Vagina (tissue), 2 donors: Measurements from ENCODE around the gene PRLH.

Experiments
- POLR2A ChIP-seq, 2 donors: fragments of 450-650 bp; IDR thresholded peaks; one replicate each; pipeline ENCODE4 v1.6.1; 2017; ENCODE audit warnings: antibody characterized with exemption in 2 of 2, mild to moderate bottlenecking in 2 of 2, moderate library complexity in 2 of 2
- POLR2AphosphoS5 ChIP-seq, 2 donors: sonication (generic); formaldehyde crosslinking; IDR thresholded peaks; one replicate each; pipeline ENCODE4 v1.9.0; 2017; ENCODE audit warnings: antibody characterized with exemption in 2 of 2, mild to moderate bottlenecking in 2 of 2, low read depth in 1 of 2; ENCODE audit not compliant: insufficient read depth in 1 of 2
- TF ChIP-seq, protein P1 (sequence below), 3 experiments: fragments of 450-650 bp in 2 of 3; fragments of 200-600 bp in 1 of 3; sonication (generic) in 1 of 3; IDR thresholded peaks; one replicate each; pipeline ENCODE4 v1.5.1; 2017 to 2019; ENCODE audit warnings: antibody characterized with exemption in 3 of 3, mild to moderate bottlenecking in 2 of 3, moderate library complexity in 2 of 3

- TF ChIP-seq POLR2A (IDR thresholded peaks at IDR 0.05): no peak
- TF ChIP-seq, protein P1, sequence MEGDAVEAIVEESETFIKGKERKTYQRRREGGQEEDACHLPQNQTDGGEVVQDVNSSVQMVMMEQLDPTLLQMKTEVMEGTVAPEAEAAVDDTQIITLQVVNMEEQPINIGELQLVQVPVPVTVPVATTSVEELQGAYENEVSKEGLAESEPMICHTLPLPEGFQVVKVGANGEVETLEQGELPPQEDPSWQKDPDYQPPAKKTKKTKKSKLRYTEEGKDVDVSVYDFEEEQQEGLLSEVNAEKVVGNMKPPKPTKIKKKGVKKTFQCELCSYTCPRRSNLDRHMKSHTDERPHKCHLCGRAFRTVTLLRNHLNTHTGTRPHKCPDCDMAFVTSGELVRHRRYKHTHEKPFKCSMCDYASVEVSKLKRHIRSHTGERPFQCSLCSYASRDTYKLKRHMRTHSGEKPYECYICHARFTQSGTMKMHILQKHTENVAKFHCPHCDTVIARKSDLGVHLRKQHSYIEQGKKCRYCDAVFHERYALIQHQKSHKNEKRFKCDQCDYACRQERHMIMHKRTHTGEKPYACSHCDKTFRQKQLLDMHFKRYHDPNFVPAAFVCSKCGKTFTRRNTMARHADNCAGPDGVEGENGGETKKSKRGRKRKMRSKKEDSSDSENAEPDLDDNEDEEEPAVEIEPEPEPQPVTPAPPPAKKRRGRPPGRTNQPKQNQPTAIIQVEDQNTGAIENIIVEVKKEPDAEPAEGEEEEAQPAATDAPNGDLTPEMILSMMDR (IDR thresholded peaks at IDR 0.05): no peak
- no peak for TF ChIP-seq POLR2AphosphoS5 (IDR thresholded peaks at IDR 0.05; ENCODE audit: insufficient read depth in 1 of 2, low read depth in 1 of 2)
Measured at GRCh38 chr2:237524631-237525030, 41.7 kb upstream of the PRLH start.
